K562 (cell line): ENCODE results near the gene PITPNB.

Experiments
- MAFG ChIP-seq: fragments of 450-650 bp; conservative IDR thresholded peaks from 2 replicates; pipeline ENCODE4 v1.6.1; 2016; ENCODE audit warnings: missing genetic modification characterization, missing compliant biosample characterization
- TF ChIP-seq, protein P1 (sequence below), 3 experiments: IDR thresholded peaks in 2 of 3; conservative IDR thresholded peaks in 1 of 3; 2 replicates each; pipeline ENCODE4 v1.5.1; 2011 to 2012; ENCODE audit warnings: low read length in 3 of 3, mild to moderate bottlenecking in 3 of 3, control low read depth in 2 of 3, improper control_type of control experiment in 1 of 3, inconsistent platforms in 1 of 3, low read depth in 1 of 3, mixed read lengths in 1 of 3, moderate library complexity in 1 of 3; ENCODE audit not compliant: insufficient read depth in 2 of 3
- TF ChIP-seq, protein P2 (sequence below): sonication (generic); formaldehyde crosslinking; IDR thresholded peaks from 2 replicates; pipeline ENCODE4 v1.8.1; 2022; ENCODE audit warnings: missing genetic modification reagents

DNA sequence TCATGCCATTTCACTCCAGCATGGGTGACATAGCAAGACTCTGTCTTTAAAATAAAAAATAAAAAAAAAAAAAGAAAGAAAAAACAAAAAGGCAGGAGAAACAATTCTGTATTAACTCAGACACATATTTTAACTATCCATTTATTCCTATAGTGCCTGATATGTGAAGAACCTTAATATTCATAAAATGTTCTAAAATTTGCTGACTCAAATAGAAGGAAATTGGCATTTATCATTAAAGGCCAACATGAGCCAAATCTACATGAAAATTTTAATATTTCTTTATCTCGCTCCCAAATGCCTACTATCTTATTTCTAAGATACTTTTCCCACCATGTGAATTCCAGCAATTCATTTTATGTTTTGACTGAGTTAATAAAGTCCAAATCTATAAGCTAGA, 18.9 kb downstream of the PITPNB start:
- TF ChIP-seq, protein P1, sequence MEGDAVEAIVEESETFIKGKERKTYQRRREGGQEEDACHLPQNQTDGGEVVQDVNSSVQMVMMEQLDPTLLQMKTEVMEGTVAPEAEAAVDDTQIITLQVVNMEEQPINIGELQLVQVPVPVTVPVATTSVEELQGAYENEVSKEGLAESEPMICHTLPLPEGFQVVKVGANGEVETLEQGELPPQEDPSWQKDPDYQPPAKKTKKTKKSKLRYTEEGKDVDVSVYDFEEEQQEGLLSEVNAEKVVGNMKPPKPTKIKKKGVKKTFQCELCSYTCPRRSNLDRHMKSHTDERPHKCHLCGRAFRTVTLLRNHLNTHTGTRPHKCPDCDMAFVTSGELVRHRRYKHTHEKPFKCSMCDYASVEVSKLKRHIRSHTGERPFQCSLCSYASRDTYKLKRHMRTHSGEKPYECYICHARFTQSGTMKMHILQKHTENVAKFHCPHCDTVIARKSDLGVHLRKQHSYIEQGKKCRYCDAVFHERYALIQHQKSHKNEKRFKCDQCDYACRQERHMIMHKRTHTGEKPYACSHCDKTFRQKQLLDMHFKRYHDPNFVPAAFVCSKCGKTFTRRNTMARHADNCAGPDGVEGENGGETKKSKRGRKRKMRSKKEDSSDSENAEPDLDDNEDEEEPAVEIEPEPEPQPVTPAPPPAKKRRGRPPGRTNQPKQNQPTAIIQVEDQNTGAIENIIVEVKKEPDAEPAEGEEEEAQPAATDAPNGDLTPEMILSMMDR (IDR thresholded peaks at IDR 0.05 in 2 of 3, conservative IDR thresholded peaks at IDR 0.05 in 1 of 3; ENCODE audit: insufficient read depth in 2 of 3, low read depth in 1 of 3, low read length in 3 of 3), result no peak
- peak; percentile 21; the same call in 1 of the 2 replicates for TF ChIP-seq MAFG (tag)
- TF ChIP-seq, protein P2, sequence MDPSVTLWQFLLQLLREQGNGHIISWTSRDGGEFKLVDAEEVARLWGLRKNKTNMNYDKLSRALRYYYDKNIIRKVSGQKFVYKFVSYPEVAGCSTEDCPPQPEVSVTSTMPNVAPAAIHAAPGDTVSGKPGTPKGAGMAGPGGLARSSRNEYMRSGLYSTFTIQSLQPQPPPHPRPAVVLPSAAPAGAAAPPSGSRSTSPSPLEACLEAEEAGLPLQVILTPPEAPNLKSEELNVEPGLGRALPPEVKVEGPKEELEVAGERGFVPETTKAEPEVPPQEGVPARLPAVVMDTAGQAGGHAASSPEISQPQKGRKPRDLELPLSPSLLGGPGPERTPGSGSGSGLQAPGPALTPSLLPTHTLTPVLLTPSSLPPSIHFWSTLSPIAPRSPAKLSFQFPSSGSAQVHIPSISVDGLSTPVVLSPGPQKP (CRISPR knock-in tag), result no peak
